ENCODE results near the gene ALDH1A1. TPM values are rescaled to one million over a fixed set of nuclear protein-coding genes. Genes with fewer than 3 reads are reported as not detected.
"Not testable (repeated sequence)": the region's sequence is repeated elsewhere in the genome, so short reads cannot be mapped to it uniquely, and the experiment has no call there.

Gene ALDH1A1
- polyA plus RNA-seq, 3 donors = 311 to 327 (median 323) TPM

DNA sequence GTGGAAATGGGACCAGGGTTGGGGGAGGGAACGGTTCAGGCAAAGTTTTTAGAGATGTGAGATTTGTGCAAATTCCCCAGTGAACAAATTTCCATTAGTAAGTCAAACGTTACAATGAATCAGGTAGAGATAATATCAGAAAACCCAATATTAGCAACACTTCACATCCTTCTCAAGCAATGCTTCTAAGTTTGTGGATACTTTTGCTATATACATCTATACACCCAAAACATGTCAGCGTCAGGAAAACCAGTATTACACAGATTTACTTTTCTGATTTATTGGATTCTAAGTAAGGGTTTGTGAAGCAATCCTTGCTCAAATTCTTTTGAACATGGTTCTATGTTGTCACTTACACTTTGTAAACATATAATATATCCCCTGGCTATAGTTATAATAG lies 6.5 kb downstream of the ALDH1A1 start:
- no peak for DNase-seq (ENCODE audit: low read depth in 3 of 3, low spot score in 2 of 3)

GRCh38 chr9:72945391-72945790 lies 7.5 kb downstream of the ALDH1A1 start:
- DNase-seq (ENCODE audit: low read depth in 3 of 3, low spot score in 2 of 3) = no peak

- DNase-seq (ENCODE audit: low read depth in 3 of 3, low spot score in 2 of 3) = no peak
Observed at GRCh38 chr9:72943844-72944462, 8.9 kb downstream of the ALDH1A1 start.

GRCh38 chr9:72942451-72942850 lies 10.4 kb downstream of the ALDH1A1 start:
- DNase-seq (ENCODE audit: low read depth in 3 of 3, low spot score in 2 of 3) = no peak

DNA sequence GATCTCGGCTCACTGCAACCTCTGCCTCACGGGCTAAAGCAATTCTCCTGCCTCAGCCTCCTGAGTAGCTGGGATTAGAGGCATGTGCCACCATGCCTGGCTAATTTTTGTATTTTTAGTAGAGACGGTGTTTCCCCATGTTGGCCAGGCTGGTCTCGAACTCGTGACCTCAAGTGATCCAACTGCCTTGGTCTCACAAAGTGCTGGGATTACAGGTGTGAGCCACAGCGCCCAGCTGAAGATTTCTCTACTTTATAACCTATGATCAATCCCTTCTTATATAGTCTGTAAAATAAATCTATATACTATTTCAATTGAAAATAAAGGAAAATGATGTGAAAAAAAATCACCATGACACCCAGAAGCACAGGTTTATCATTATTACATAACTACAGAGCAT lies 13.3 kb downstream of the ALDH1A1 start:
- DNase-seq (ENCODE audit: low read depth in 3 of 3, low spot score in 2 of 3) = not testable (repeated sequence)

- DNase-seq (ENCODE audit: low read depth in 3 of 3, low spot score in 2 of 3) = no peak
Observed at GRCh38 chr9:72937545-72937944, 15.3 kb downstream of the ALDH1A1 start.

DNA sequence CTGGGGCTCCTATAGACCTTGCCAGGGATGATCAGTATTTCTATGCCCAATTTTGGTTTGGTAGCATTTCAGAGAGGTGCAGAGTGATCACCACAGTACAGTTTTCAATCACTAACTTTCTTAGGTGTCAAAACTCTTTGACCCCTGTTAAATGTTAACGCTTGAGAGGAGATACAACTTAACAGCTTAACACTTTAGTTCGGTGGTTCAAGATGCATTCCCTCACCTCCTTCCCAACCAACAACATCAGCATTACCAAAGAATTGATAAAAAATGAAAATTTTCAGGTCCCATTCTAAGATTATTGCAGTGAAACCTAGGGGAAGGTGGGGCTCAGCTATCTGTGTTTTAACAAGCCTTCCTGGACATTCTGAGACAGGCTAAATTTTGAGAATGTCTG lies 16.2 kb downstream of the ALDH1A1 start:
- no peak for DNase-seq (ENCODE audit: low read depth in 3 of 3, low spot score in 2 of 3)

- DNase-seq (ENCODE audit: low read depth in 3 of 3, low spot score in 2 of 3) = no peak
Observed at GRCh38 chr9:72936266-72936665, 16.6 kb downstream of the ALDH1A1 start.

DNA sequence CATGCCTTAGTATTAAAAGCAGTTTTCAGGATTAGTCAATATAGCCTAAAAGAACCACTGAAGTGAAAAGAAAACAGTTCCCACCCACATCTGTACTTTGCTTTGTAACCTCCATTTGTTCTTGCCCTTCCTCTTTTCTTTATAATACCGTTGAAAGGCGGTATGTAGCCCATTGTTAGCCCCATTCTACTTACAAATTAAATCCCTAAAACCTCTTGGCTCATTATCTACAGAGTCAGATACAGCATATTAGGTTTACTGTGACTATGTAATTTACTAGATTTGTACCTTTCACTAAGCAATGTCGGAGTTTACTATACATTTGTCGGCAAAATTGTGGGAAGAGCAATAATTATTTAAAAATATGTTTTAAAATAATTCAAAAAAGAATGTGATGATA lies 17.3 kb downstream of the ALDH1A1 start:
- no peak for DNase-seq (ENCODE audit: low read depth in 3 of 3, low spot score in 2 of 3)

GRCh38 chr9:72933730-72934665 lies 18.9 kb downstream of the ALDH1A1 start:
- DNase-seq (ENCODE audit: low read depth in 3 of 3, low spot score in 2 of 3) = no peak

DNA sequence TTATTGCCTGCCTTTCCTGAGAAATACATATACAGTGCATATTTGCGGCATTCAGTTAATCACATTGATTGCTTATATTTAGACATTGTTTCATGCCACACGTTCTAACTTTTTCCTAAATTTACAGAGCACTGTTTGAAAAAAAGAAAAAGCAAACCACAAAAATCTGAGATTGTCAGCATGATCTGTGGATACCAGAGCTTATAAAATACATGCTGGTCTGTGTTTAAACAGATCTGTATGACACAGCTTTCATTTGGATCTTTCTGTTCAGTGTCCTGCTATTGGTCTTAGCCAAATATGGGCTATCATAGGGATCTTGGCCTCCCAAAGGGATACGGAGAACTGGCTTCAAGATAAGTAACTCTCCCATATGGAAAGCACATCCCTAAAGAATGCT lies 20.2 kb downstream of the ALDH1A1 start:
- no peak for DNase-seq (ENCODE audit: low read depth in 3 of 3, low spot score in 2 of 3)

- DNase-seq (ENCODE audit: low read depth in 3 of 3, low spot score in 2 of 3) = no peak
Observed at GRCh38 chr9:72931897-72932296, 21.0 kb downstream of the ALDH1A1 start.

- DNase-seq (ENCODE audit: low read depth in 3 of 3, low spot score in 2 of 3) = no peak
Observed at GRCh38 chr9:72931437-72931836, 21.4 kb downstream of the ALDH1A1 start.

- no peak for DNase-seq (ENCODE audit: low read depth in 3 of 3, low spot score in 2 of 3)
Observed at GRCh38 chr9:72930828-72931227, 22.0 kb downstream of the ALDH1A1 start.

DNA sequence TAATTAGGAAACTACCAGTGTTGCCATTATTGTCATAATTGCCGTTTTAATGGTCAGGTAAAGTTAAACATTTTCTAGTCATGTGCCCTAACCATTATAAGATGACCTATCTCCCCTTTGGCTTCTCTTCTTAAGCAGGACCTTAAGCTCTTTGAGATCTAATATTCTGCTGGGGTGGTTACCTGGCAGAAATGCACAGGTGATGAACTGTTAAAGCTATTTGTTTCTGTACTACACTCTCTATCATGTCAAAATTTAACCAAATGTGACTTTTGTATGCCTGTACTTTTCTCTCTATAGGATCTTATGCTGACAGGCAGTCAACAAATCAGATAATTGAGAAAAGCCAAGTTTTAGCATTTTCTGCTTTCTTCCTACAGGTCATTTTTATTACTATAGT lies 23.3 kb downstream of the ALDH1A1 start:
- no peak for DNase-seq (ENCODE audit: low read depth in 3 of 3, low spot score in 2 of 3)

DNA sequence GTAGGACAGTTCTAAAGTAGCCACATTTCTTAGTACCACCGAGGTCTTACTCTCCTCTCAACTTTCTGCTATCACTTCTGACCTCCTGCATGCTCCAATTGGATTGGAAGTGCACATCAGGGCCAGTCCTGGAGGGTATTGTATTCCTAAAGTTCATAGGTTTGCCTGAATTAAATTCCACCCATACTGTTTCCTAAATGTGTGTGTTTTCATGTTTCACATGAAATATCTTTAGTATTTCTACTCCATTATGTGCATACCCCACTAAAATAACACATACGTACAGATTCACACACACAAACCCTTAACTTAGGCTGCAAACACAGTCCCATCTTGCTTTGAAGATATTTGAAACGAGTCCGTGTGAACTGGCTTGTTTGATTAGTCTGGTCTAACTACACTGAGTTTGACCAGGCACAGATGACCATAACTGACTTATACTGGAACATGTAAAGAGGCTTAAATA lies 24.8 kb downstream of the ALDH1A1 start:
- DNase-seq (ENCODE audit: low read depth in 3 of 3, low spot score in 2 of 3) = no peak

DNA sequence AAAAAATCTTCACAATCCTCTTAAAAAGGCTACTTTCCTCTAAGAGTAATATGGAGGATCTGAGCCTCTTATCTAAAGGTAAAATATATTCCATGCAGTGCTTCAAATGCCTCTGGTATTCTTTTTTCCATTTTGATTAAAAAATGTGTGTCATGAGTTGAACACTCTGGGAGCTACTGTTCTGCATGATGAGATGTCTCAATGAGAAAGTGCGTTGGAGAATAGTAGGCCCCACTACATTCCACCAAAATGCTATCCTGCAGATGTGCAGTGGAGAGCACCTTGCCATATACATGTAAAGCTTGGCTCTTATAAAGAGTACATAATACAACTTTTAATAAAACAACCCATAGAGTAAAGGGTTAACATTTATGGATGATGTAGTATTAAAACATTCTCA lies 26.3 kb downstream of the ALDH1A1 start:
- no peak for DNase-seq (ENCODE audit: low read depth in 3 of 3, low spot score in 2 of 3)

DNA sequence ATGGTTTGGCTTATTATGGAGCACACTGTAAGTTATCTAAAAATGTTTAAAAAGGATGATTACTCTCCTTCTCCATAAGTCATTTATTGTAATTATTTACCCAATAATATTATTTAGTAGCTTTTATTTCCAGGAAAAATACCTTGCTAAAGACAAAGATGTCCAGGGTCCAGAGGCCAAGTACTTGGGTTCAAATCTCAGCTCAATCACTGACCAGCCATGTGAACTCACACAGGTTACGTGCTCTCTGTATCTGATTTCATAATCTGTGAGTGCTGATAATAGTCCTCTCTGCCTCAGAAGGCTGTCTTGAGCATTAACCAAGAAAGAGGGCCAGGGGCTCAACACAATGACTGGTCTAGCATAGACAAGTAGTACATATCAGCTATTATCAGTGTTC lies 27.0 kb downstream of the ALDH1A1 start:
- no peak for DNase-seq (ENCODE audit: low read depth in 3 of 3, low spot score in 2 of 3)

DNA sequence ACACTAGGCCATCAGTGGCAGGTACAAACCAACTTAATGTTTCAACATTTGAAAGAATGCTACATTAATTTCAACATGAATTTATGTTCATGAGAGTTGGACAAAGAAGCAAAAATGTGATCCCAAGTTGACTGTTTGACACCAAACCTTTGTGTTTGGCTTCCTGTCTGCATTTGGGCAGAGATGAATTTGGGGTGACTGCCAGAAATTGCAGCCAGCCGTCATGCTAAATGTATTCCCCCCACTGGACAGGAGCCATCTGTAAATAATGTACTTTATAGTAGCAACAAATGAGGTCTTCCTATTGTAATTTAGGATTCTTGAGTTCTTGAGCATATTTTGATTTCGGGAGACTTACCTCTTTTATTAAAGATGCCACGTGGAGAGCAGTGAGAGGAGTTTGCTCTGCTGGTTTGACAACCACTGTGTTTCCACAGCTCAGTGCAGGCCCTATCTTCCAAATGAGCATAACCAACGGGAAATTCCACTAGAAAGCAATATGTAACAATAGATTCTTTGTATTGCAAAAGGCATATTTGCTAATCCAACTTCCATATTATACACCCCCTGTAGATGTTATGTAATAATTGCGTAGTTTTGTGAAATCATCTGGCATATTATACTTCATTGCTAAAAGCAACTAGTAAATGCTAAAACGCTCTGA lies 27.6 kb downstream of the ALDH1A1 start:
- DNase-seq (ENCODE audit: low read depth in 3 of 3, low spot score in 2 of 3) = no peak

- no peak for DNase-seq (ENCODE audit: low read depth in 3 of 3, low spot score in 2 of 3)
Observed at GRCh38 chr9:72924154-72924790, 28.6 kb downstream of the ALDH1A1 start.

DNA sequence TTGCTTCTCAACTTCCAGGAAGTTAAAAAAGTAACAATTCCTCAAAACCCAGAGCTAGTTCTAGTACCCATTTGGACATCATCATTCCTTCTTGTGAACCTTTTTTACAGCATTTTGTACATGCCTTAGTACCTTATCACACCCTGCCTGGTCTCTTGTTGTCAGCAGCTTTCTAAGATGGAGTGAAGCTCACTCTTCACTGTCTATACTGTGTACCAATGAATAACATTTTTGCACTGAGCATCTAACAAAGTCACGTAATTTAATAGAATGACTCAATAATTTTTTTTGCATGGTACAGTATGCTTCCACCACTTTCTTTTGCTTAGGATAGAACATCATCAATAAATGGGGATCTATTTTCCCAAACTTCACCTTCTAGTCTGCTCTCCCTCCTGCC lies 29.8 kb downstream of the ALDH1A1 start:
- DNase-seq (ENCODE audit: low read depth in 3 of 3, low spot score in 2 of 3) = no peak

Data from right renal cortex interstitium (tissue), 3 donors.